Gastrocnemius medialis (tissue), 4 donors: Measurements from ENCODE around the gene RPS15A.
"Not testable (repeated sequence)": the region's sequence is repeated elsewhere in the genome, so short reads cannot be mapped to it uniquely, and the experiment has no call there.

ENCODE experiments used
- CTCF ChIP-seq, 5 experiments: fragments of 450-650 bp in 3 of 5; fragments of 200-600 bp in 2 of 5; sonication (generic) in 2 of 5; IDR thresholded peaks in 4 of 5; conservative IDR thresholded peaks in 1 of 5; 1 replicate in 4 of 5; 2 replicates in 1 of 5; pipeline ENCODE4 v1.5.1; 2016 to 2019; ENCODE audit warnings: antibody characterized with exemption in 5 of 5, mild to moderate bottlenecking in 3 of 5, moderate library complexity in 3 of 5
- POLR2A ChIP-seq, 2 donors: fragments of 450-650 bp; IDR thresholded peaks; one replicate each; pipeline ENCODE4 v1.6.1; 2017; ENCODE audit warnings: antibody characterized with exemption in 2 of 2, mild to moderate bottlenecking in 2 of 2, moderate library complexity in 2 of 2

GRCh38 chr16:18772171-18772570, 18.0 kb downstream of the RPS15A start:
- TF ChIP-seq POLR2A (IDR thresholded peaks at IDR 0.05); CTCF (IDR thresholded peaks at IDR 0.05 in 4 of 5, conservative IDR thresholded peaks at IDR 0.05 in 1 of 5): not testable (repeated sequence)
